GM19351 (cell line): Measurements from ENCODE around the gene IRF8.
"Not testable (repeated sequence)": the region's sequence is repeated elsewhere in the genome, so short reads cannot be mapped to it uniquely, and the experiment has no call there.

Experiments
- ATAC-seq: cut with Tn5 transposase; IDR thresholded peaks from one replicate; pipeline ENCODE4 v1.9.1; 2021; ENCODE audit warnings: mild to moderate bottlenecking, moderate library complexity; ENCODE audit not compliant: unreplicated experiment

The IRF8 gene

GRCh38 chr16:85931596-85932402, 32.8 kb downstream of the IRF8 start:
- ATAC-seq: no peak

GRCh38 chr16:85934210-85934609, 35.2 kb downstream of the IRF8 start:
- no peak for ATAC-seq

- peak; percentile 39 for ATAC-seq
Measured at GRCh38 chr16:85935391-85935973, 36.5 kb downstream of the IRF8 start.

- peak; percentile 83 for ATAC-seq
Measured at GRCh38 chr16:85935974-85936760, 37.2 kb downstream of the IRF8 start.

GRCh38 chr16:85936816-85937215, 37.9 kb downstream of the IRF8 start:
- ATAC-seq: no peak

GRCh38 chr16:85940214-85940613, 41.3 kb downstream of the IRF8 start:
- no peak for ATAC-seq

GRCh38 chr16:85941863-85942644, 43.1 kb downstream of the IRF8 start:
- ATAC-seq: no peak

GRCh38 chr16:85942659-85943058, 43.7 kb downstream of the IRF8 start:
- ATAC-seq: not testable (repeated sequence)

GRCh38 chr16:85943711-85944110, 44.7 kb downstream of the IRF8 start:
- no peak for ATAC-seq

GRCh38 chr16:85944572-85945423, 45.8 kb downstream of the IRF8 start:
- ATAC-seq: no peak

- ATAC-seq: no peak
Measured at GRCh38 chr16:85945424-85945751, 46.4 kb downstream of the IRF8 start.

- ATAC-seq: no peak
Measured at GRCh38 chr16:85946541-85947124, 47.7 kb downstream of the IRF8 start.

GRCh38 chr16:85947230-85948137, 48.5 kb downstream of the IRF8 start:
- peak; percentile 86 for ATAC-seq

- peak; percentile 36 for ATAC-seq
Measured at GRCh38 chr16:85948138-85948509, 49.2 kb downstream of the IRF8 start.

GRCh38 chr16:85948616-85949265, 49.8 kb downstream of the IRF8 start:
- no peak for ATAC-seq

- no peak for ATAC-seq
Measured at GRCh38 chr16:85950136-85950918, 51.4 kb downstream of the IRF8 start.

- ATAC-seq: no peak
Measured at GRCh38 chr16:85952197-85952596, 53.2 kb downstream of the IRF8 start.

- no peak for ATAC-seq
Measured at GRCh38 chr16:85952811-85953210, 53.8 kb downstream of the IRF8 start.
